ENCODE results near the gene DNAH14.
"Not testable (repeated sequence)": the region's sequence is repeated elsewhere in the genome, so short reads cannot be mapped to it uniquely, and the experiment has no call there.

GRCh38 chr1:224881308-224881692, 48.2 kb upstream of the DNAH14 start:
- not testable (repeated sequence) for TF ChIP-seq ELK1 (IDR thresholded peaks at IDR 0.05; ENCODE audit: low read depth, low read length); POLR2A (IDR thresholded peaks at IDR 0.05; ENCODE audit: low read length); RAD21 (conservative IDR thresholded peaks at IDR 0.05 in 1 of 2, IDR thresholded peaks at IDR 0.05 in 1 of 2); GATA3 (IDR thresholded peaks at IDR 0.05; ENCODE audit: borderline replicate concordance); CTCF (IDR thresholded peaks at IDR 0.05); CBX8 (IDR thresholded peaks at IDR 0.05)

Measured in A549 (cell line).